GM23248 (cell line): Measurements from ENCODE around the gene SIGLEC11.

Experiments used
- EZH2 ChIP-seq: fragments of 200-600 bp; sonication (generic); IDR thresholded peaks from 2 replicates; pipeline ENCODE4 v1.6.1; 2018; ENCODE audit warnings: antibody characterized with exemption, mild to moderate bottlenecking; ENCODE audit not compliant: insufficient read depth, poor library complexity, severe bottlenecking
- EZH2phosphoT487 ChIP-seq: fragments of 200-600 bp; sonication (generic); IDR thresholded peaks from 2 replicates; pipeline ENCODE4 v1.6.1; 2018; ENCODE audit warnings: antibody characterized with exemption, moderate library complexity, mild to moderate bottlenecking, low read depth; ENCODE audit not compliant: insufficient read depth

DNA sequence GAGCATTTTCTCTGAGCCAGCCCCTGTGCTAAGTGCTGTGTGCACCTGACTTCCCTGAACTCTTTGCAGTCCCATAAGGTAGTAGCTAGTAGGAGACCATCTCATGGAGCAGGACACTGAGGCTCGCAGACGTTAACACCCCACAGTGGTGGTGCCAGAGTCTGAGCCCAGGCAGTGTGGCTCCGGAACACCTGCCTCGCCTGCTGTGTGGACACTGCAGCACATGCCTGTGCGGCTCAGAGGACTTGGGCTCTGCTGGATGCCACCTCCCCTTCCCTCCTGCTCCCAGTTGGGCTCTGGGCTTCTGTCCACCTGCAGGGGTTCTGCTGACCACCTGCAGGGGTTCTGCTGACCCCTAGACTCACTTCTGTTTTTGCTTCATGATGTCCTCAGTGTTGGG, 27.0 kb upstream of the SIGLEC11 start:
- TF ChIP-seq EZH2 (no peak), EZH2phosphoT487 (no peak)
